Left kidney (tissue), 2 donors: ENCODE data around the gene SSTR3. TPM values are rescaled to one million over a fixed set of nuclear protein-coding genes. Genes with fewer than 3 reads are reported as not detected.
"Not testable (repeated sequence)": the region's sequence is repeated elsewhere in the genome, so short reads cannot be mapped to it uniquely, and the experiment has no call there.

Source experiments
- DNase-seq: peaks from one replicate; pipeline ENCODE4 v3.0.0-alpha.2; 2013
- polyA plus RNA-seq: library from polyadenylated mRNA; unstranded; fragments of 120-200 nt; gene quantifications from one replicate; pipeline ENCODE4 v1.2.1, GENCODE V29; 2013; ENCODE audit not compliant: insufficient read length

Gene SSTR3
- polyA plus RNA-seq, 1 donor = 0.75 TPM

GRCh38 chr22:37243402-37244113 is 31.3 kb upstream of the SSTR3 start:
- DNase-seq = no peak

DNA sequence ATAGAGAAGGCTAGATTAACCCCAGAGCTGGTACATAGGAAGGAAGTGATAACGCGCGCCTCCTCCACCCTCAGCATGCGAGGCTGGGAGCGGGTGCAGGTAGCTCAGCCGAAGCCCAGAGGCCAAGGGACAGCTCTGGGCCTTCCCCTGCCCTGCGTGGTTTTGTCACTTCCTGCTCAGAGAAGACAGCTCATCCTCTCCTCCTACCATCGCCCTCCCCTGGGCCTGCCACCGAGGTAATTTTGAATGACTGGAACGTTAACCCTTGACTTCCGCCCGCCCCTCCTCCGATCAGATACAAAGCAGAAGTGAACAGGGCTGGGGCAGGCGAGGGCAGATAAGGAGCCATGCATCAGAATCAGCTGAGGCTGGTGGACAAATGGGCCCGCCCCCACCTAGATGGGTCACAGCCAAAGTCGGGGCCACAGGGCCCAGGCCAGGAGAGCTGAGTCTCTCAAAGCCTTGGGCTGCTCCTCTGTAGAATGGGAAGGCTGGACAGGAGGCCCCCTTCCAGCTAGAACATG is 30.2 kb upstream of the SSTR3 start:
- no peak for DNase-seq

- DNase-seq = no peak
Observed at GRCh38 chr22:37241351-37242142, 29.3 kb upstream of the SSTR3 start.

GRCh38 chr22:37240941-37241320 is 28.7 kb upstream of the SSTR3 start:
- DNase-seq = no peak

DNA sequence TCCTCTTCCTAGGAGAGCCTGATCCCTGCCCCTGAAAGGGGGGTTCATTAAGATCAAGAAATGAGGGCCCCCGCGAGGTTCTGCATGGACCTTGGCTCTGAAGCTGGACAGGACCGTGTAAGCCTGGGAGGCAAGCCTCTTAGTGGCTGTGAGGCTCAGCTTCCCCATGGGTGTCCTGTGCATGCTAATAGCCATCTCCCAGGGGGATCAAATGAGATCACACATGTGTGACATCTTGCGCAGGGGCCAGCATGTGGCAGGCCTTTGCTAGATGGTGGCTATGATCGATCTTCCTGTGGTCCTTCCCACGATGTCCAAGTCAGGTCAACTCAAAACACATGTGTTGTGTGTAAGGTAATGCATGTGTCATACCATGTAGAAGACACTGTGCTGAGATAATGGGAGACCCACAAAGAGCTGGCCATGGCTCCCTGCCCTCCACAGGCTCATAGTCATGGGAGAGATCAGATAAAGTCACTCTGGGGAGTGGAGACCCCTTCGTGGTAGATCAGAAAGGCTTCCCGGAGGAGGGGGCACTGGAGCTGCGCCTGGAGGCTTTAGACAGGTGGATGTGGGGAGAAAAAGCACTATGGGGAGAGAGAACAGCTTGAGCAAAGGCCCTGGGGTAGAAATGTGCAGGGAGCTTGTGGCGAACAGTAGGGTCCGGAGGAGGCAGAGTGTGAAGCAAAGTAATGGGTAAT is 28.1 kb upstream of the SSTR3 start:
- no peak for DNase-seq

DNA sequence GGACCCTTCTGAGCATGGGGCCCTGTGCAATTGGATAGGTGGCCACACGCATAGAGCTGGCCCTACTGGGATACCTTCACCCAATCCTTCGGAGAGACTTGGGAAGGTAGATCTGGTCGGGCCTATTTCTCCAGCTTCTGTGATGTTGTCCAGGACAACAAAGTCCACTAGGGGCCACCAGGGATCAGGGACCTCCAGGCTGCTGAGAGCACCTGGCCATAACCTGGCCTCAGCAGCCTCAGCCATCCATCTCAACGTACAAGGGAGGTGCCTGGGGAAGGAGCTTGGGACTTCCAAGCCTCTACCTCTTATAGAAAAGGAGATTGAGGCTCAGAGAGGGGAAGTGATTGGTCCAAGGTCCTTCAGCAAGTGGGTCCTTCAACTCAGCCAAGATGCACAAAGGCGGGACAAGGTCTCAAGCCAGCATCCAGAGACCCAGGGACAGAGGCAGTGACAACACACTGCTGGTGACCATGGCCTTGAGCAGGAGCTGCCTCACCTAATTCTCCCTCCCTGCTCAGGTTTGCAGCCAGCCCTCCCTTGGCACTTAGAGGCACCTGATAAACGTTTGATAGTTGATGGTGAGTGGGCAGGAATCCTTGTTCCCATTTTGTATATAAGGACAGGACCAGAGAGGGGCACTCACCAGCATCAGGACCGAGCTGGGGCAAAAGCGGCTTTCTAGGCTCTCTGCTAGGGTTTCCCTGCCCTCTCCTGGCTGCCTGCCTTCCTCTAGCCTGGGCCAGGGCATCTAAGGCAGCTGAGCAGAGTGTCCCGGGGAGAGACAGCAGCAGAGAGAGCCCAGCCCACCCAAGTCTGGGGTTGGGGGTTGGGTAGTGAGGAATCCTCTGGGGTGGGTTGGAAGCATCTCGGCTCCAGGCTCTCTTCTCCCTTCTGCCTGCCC is 27.3 kb upstream of the SSTR3 start:
- no peak for DNase-seq

GRCh38 chr22:37237371-37238268 is 25.3 kb upstream of the SSTR3 start:
- DNase-seq = no peak

GRCh38 chr22:37235897-37236607 is 23.8 kb upstream of the SSTR3 start:
- DNase-seq = no peak

DNA sequence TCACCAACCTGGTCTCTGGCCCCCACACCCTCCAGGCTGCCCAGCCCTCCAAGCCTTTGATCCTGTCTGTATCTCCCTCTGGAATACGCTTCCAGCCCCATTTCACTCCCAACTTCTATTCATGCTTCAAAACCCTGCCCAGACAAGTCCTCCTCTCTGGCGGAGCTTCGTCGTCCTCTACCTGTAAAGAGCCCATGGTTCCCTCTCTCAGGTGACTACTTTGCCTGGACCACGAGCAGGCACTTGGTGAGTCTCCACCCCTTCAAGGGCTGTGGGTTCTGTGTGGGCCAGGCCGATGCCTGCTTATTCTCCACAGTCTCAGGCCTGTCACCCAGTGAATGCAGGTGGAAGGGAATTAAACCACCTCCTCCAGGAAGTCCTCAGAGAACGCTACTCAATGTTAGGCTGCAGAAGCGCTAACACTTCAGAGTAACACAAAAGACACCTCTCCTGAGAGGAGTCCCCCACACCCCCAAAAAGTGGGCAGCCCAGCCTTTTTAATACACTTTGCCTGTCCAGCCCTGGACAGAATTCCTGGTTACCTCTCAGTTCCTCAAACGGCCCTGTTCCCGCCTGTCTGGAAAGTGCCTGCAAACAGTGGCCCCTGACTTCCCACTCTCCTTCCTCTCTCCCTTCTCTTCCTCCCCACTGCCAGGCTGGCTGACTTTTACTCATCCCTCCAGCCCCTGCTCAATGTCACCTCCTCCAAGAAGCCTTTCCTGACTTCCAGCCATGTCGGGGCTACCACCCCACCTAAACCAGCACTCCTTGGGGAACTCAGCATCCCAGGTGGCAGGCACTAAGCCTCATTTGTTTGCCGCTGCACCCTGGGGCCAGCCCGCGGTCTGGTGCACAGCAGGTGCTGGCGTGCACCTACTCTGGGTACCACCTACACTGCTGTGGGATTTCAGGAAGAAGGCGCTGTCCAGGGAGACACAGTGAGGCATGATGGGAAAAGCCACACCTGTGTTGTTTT is 22.7 kb upstream of the SSTR3 start:
- no peak for DNase-seq

DNA sequence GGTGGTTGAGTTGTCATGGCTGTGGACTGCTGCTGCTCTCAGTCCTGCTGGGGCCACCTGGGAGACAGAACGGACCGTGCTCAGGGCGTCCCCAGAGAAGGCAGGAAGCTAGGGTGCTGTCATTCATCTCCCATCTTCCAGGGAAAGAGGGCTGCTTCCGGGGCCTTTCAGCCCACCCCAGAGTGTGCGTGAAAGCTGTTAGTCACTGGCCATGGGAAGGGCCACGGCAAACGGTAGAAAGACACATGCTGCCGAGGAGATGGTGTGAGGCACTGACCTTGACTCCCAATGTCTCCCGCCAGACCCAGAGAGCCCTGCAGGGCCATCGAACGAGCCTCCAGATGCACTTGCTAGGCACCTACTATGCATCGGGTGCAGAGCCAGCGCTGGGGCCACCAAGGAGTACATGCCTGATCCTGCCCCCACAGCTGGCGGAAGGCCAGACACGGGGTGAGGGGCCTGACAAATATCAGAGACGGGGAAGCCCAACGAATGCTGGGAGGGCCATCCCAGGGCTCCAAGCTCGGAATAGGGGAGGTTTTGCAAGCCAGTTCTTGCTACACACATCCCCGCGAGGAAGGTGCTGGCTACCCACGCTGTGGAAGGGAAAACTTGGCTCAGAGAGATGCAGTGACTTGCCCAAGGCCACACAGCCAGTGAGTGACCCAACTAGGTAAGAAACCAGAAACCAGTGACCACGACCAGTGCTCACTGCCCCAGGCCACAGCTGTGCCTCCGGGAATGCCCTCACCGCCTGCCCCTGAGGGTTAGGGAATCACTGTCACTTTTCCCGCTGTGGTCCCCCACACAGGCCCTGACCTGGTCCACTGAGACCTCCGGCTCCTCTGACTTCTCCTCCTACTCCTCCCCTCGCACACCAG is 21.7 kb upstream of the SSTR3 start:
- DNase-seq = no peak

DNA sequence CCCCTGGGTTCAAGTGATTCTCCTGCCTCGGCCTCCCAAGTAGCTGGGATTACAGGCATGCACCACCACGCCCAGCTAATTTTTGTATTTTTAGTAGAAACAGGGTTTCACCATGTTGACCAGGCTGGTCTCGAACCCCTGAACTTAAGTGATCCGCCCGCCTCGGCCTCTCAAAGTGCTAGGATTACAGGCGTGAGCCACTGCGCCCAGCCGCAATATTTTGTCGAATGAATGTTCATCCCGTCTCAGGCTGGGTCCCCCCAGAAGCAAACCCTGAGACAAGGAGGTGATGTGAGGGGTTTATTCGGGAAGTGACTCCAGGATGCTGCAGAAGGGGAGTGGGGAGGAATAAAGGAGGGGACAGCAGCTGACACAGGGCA is 21.1 kb upstream of the SSTR3 start:
- DNase-seq = not testable (repeated sequence)

GRCh38 chr22:37232140-37232998 is 20.1 kb upstream of the SSTR3 start:
- DNase-seq = no peak

GRCh38 chr22:37231406-37232139 is 19.3 kb upstream of the SSTR3 start:
- no peak for DNase-seq

DNA sequence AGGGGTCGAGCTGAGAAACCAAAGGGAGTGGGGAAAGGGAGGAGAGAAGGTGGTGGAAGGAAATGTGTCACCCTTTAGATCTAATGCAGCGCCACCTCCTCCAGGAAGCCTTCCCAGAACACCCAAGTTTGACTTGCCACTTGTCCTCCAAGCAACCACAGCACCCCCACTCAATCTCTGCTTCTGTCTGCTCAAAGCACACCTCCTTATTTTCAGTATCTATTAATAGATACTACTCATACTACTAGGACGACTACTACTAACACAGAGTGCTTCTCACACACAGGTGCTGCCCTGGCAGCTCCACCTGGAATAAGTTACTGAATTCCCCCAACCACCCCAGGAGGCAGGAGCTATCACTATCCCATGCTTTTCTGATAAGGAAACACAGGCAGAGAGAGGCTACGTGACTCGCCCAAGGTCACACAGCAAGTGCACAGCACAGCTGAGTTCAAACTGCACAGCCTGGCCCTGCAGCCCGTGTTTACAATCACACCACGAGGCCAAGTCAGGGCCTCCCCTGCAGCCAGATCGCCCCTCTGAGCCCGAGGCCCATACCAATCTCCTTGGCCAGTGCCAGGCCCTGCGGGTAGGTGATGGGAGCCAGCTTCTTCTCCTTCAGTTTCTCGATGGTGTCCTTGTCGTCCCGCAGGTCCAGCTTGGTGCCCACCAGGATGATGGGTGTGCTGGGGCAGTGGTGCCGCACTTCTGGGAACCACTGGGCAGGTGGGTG is 18.6 kb upstream of the SSTR3 start:
- DNase-seq = no peak
